Liver (tissue), 9 donors: ENCODE measurements around the gene HLA-A. TPM values are rescaled to one million over a fixed set of nuclear protein-coding genes. Genes with fewer than 3 reads are reported as not detected.

Experiments used
- DNase-seq: peaks from one replicate; pipeline ENCODE4 v3.0.0-alpha.2; 2017; ENCODE audit warnings: low spot score
- H3K27ac ChIP-seq, 2 donors: one replicate each; pipeline ENCODE4 v1.7.0; 2013; ENCODE audit warnings: inconsistent platforms in 2 of 2, low read length in 2 of 2, control low read depth in 1 of 2, low read depth in 1 of 2, mild to moderate bottlenecking in 1 of 2
- H3K27me3 ChIP-seq, 4 donors: one replicate each; pipeline versions ENCODE4 v1.6.1 to v1.7.0; 2013; ENCODE audit warnings: low read length in 3 of 4, inconsistent platforms in 1 of 4, mild to moderate bottlenecking in 1 of 4, moderate library complexity in 1 of 4; ENCODE audit not compliant: control insufficient read depth in 4 of 4, insufficient read depth in 4 of 4
- H3K36me3 ChIP-seq, 4 donors: one replicate each; pipeline versions ENCODE4 v1.6.1 to v1.7.0; 2013; ENCODE audit warnings: low read length in 3 of 4, mild to moderate bottlenecking in 3 of 4, low read depth in 1 of 4, moderate library complexity in 1 of 4; ENCODE audit not compliant: control insufficient read depth in 4 of 4, insufficient read depth in 3 of 4
- H3K4me1 ChIP-seq, 4 donors: one replicate each; pipeline versions ENCODE4 v1.6.1 to v1.7.0; 2013; ENCODE audit warnings: low read length in 3 of 4, mild to moderate bottlenecking in 3 of 4, moderate library complexity in 1 of 4; ENCODE audit not compliant: control insufficient read depth in 4 of 4, insufficient read depth in 4 of 4
- H3K4me3 ChIP-seq, 3 donors: one replicate each; pipeline versions ENCODE4 v1.6.1 to v1.7.0; 2013; ENCODE audit warnings: low read length in 3 of 3, control low read depth in 1 of 3, low read depth in 1 of 3, mild to moderate bottlenecking in 1 of 3
- H3K9ac ChIP-seq, 2 donors: one replicate each; pipeline ENCODE4 v1.7.0; 2013; ENCODE audit warnings: low read length in 2 of 2, mild to moderate bottlenecking in 2 of 2, moderate library complexity in 2 of 2, control low read depth in 1 of 2, low read depth in 1 of 2
- H3K9me3 ChIP-seq, 4 donors: one replicate each; pipeline versions ENCODE4 v1.6.1 to v1.7.0; 2013; ENCODE audit warnings: low read length in 3 of 4; ENCODE audit not compliant: control insufficient read depth in 4 of 4
- ATF3 ChIP-seq: IDR thresholded peaks from 2 replicates; pipeline ENCODE4 v1.6.1; 2016; ENCODE audit warnings: antibody characterized with exemption
- CTCF ChIP-seq: fragments of 150-350 bp; IDR thresholded peaks from 2 replicates; pipeline ENCODE4 v1.5.1; 2017; ENCODE audit warnings: improper control_type of control experiment, low read depth, low read length; ENCODE audit not compliant: missing input control
- EGR1 ChIP-seq, 2 donors: IDR thresholded peaks; 2 replicates each; pipeline ENCODE4 v1.6.1; 2016 to 2018; ENCODE audit warnings: antibody characterized with exemption in 2 of 2, low read depth in 2 of 2
- FOXA1 ChIP-seq: IDR thresholded peaks from 2 replicates; pipeline ENCODE4 v1.6.1; 2016; ENCODE audit warnings: antibody characterized with exemption
- FOXA2 ChIP-seq: IDR thresholded peaks from 2 replicates; pipeline ENCODE4 v1.6.1; 2016; ENCODE audit warnings: antibody characterized with exemption
- GABPA ChIP-seq, 2 donors: IDR thresholded peaks in 1 of 2; conservative IDR thresholded peaks in 1 of 2; 2 replicates each; pipeline ENCODE4 v1.6.1; 2016; ENCODE audit warnings: antibody characterized with exemption in 2 of 2, mild to moderate bottlenecking in 1 of 2, moderate library complexity in 1 of 2
- HNF4A ChIP-seq, 2 donors: conservative IDR thresholded peaks; 2 replicates each; pipeline ENCODE4 v1.6.1; 2016; ENCODE audit warnings: antibody characterized with exemption in 2 of 2, mild to moderate bottlenecking in 2 of 2
- HNF4G ChIP-seq: IDR thresholded peaks from 2 replicates; pipeline ENCODE4 v1.6.1; 2016; ENCODE audit warnings: antibody characterized with exemption
- JUND ChIP-seq, 2 donors: IDR thresholded peaks; 2 replicates each; pipeline ENCODE4 v1.6.1; 2016; ENCODE audit warnings: antibody characterized with exemption in 2 of 2
- MAX ChIP-seq: IDR thresholded peaks from 2 replicates; pipeline ENCODE4 v1.6.1; 2016; ENCODE audit warnings: antibody characterized with exemption
- RAD21 ChIP-seq, 2 donors: IDR thresholded peaks; 2 replicates each; pipeline ENCODE4 v1.6.1; 2016; ENCODE audit warnings: antibody characterized with exemption in 2 of 2, mild to moderate bottlenecking in 2 of 2
- REST ChIP-seq: IDR thresholded peaks from 2 replicates; pipeline ENCODE4 v1.6.1; 2016; ENCODE audit warnings: antibody characterized with exemption, mild to moderate bottlenecking
- RXRA ChIP-seq, 2 donors: IDR thresholded peaks; 2 replicates each; pipeline ENCODE4 v1.6.1; 2017 to 2018; ENCODE audit warnings: antibody characterized with exemption in 2 of 2, mild to moderate bottlenecking in 1 of 2
- SP1 ChIP-seq: IDR thresholded peaks from 2 replicates; pipeline ENCODE4 v1.6.1; 2018; ENCODE audit warnings: antibody characterized with exemption, mild to moderate bottlenecking
- TAF1 ChIP-seq: conservative IDR thresholded peaks from 2 replicates; pipeline ENCODE4 v1.6.1; 2016; ENCODE audit warnings: antibody characterized with exemption, mild to moderate bottlenecking
- YY1 ChIP-seq: IDR thresholded peaks from 2 replicates; pipeline ENCODE4 v1.6.1; 2016; ENCODE audit warnings: antibody characterized with exemption, mild to moderate bottlenecking
- WGBS: extraction: QIAGEN DNeasy Blood & Tissue Kit; methylation state at CpG from one replicate; pipeline ENCODE4 v1.1.7; 2013; 5-methylcytosine and 5-hydroxymethylcytosine counted together
- polyA plus RNA-seq, 2 donors: library from polyadenylated mRNA; stranded (reverse) in 1 of 2; unstranded in 1 of 2; fragments of 200-250 nt in 1 of 2; fragments of >200 nt in 1 of 2; fragmentation: Nextera tagmentation in 1 of 2; extraction: Ambion mirVana in 1 of 2; gene quantifications; one replicate each; pipeline versions ENCODE4 v1.2.1 to v1.2.3, GENCODE V29; 2013 to 2015
- total RNA-seq, 2 donors: library from RNA; depleted of rRNA; stranded (reverse); fragments of >200 nt; gene quantifications; one replicate each; pipeline ENCODE4 v1.2.3, GENCODE V29; 2014
- donor health status: healthy.
- donor health status: healthy.
- donor health status: healthy.
- donor health status: healthy.
- donor health status: healthy.

The HLA-A gene
- total and polyA plus RNA-seq, 4 donors, result 145 to 321 (median 223) TPM

- DNase-seq, result no peak
- Histone ChIP-seq H3K4me3 (no peak overlapping the region), H3K36me3 (peaks cover 0 to 2% (median 1%) of the 10 kb centered on the region in 4 donors), H3K9me3 (no peaks in the 10 kb centered on the region), H3K4me1 (no peaks in the 10 kb centered on the region), H3K27me3 (no peaks in the 10 kb centered on the region), H3K9ac (no peak overlapping the region), H3K27ac (no peak overlapping the region)
- no peak for TF ChIP-seq HNF4A (conservative IDR thresholded peaks at IDR 0.05)
- TF ChIP-seq FOXA1, result no peak
- no peak for TF ChIP-seq EGR1 (IDR thresholded peaks at IDR 0.05; ENCODE audit: low read depth in 2 of 2)
- WGBS, result 91% methylated on average over 3 of the region's 3 CpGs
These were observed 10.7 kb downstream of the HLA-A start for GRCh38 chr6:29953001-29953441.

GRCh38 chr6:29953686-29954085 lies 11.4 kb downstream of the HLA-A start:
- no peak overlapping the region for H3K27ac ChIP-seq
- H3K36me3 ChIP-seq, result no peaks in the 10 kb centered on the region
- TF ChIP-seq FOXA2 (no peak), HNF4A (conservative IDR thresholded peaks at IDR 0.05) (no peak), TAF1 (no peak), YY1 (no peak)
- H3K4me1 ChIP-seq, result no peaks in the 10 kb centered on the region
- no peak for DNase-seq
- WGBS, result 74% methylated on average over 2 of the region's 2 CpGs
- no peak overlapping the region for H3K4me3 ChIP-seq
- H3K27me3 ChIP-seq, result no peaks in the 10 kb centered on the region
- no peak overlapping the region for H3K9ac ChIP-seq
- H3K9me3 ChIP-seq, result no peaks in the 10 kb centered on the region

- 76% methylated on average over 1 of the region's 1 CpG for WGBS
- H3K27me3 ChIP-seq, result no peaks in the 10 kb centered on the region
- no peak for DNase-seq
- no peak overlapping the region for H3K9ac ChIP-seq
- H3K9me3 ChIP-seq, result no peaks in the 10 kb centered on the region
- no peak overlapping the region for H3K27ac ChIP-seq
- no peak overlapping the region for H3K4me3 ChIP-seq
- no peak for TF ChIP-seq RAD21 (IDR thresholded peaks at IDR 0.05)
- TF ChIP-seq FOXA1, result no peak
- TF ChIP-seq TAF1, result no peak
- no peak for TF ChIP-seq GABPA (IDR thresholded peaks at IDR 0.05 in 1 of 2, conservative IDR thresholded peaks at IDR 0.05 in 1 of 2)
- TF ChIP-seq YY1, result no peak
- TF ChIP-seq MAX, result no peak
- TF ChIP-seq EGR1 (IDR thresholded peaks at IDR 0.05; ENCODE audit: low read depth in 2 of 2), result no peak
- TF ChIP-seq ATF3, result no peak
- no peak for TF ChIP-seq RXRA (IDR thresholded peaks at IDR 0.05)
- no peak for TF ChIP-seq REST
- no peak for TF ChIP-seq JUND (IDR thresholded peaks at IDR 0.05)
- no peak for TF ChIP-seq CTCF
- TF ChIP-seq HNF4G, result no peak
- no peak for TF ChIP-seq HNF4A (conservative IDR thresholded peaks at IDR 0.05)
- TF ChIP-seq SP1, result no peak
- no peaks in the 10 kb centered on the region for H3K4me1 ChIP-seq
- no peaks in the 10 kb centered on the region for H3K36me3 ChIP-seq
These were observed 11.9 kb downstream of the HLA-A start for GRCh38 chr6:29954272-29954671.
